Stimulated activated CD4-positive, alpha-beta T cell treated with anti-CD3 and anti-CD28 coated beads, TNF-alpha, amount 100 ng/mL, for 1 hour (primary cell): ENCODE data around the gene ACTR1B.
"Not testable (repeated sequence)": the region's sequence is repeated elsewhere in the genome, so short reads cannot be mapped to it uniquely, and the experiment has no call there.

ENCODE experiments used
- DNase-seq, 3 donors: peaks; one replicate each; pipeline ENCODE4 v3.0.0-alpha.2; 2020; ENCODE audit warnings: low read depth in 3 of 3, low spot score in 1 of 3

ACTR1B gene

DNA sequence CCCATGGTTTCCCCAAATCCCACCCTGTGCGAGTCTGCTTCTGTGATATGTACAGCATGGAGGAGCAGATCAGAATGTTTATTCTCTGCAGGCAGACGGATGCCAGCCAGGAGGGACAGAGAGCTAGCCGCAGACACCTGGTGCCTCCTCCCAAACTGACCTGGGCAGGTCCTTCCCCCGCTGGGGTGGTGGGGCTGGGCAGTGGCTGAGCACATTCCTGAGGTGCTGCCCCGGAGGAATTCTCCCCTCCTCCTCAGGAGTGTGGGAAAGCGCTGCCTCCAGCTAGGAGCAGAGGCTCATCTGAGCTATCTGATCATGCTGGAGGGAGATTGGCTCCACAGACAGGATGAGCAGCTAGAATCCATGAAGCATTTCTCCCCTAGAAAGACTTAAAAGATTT, 27.3 kb upstream of the ACTR1B start:
- DNase-seq: no peak

DNA sequence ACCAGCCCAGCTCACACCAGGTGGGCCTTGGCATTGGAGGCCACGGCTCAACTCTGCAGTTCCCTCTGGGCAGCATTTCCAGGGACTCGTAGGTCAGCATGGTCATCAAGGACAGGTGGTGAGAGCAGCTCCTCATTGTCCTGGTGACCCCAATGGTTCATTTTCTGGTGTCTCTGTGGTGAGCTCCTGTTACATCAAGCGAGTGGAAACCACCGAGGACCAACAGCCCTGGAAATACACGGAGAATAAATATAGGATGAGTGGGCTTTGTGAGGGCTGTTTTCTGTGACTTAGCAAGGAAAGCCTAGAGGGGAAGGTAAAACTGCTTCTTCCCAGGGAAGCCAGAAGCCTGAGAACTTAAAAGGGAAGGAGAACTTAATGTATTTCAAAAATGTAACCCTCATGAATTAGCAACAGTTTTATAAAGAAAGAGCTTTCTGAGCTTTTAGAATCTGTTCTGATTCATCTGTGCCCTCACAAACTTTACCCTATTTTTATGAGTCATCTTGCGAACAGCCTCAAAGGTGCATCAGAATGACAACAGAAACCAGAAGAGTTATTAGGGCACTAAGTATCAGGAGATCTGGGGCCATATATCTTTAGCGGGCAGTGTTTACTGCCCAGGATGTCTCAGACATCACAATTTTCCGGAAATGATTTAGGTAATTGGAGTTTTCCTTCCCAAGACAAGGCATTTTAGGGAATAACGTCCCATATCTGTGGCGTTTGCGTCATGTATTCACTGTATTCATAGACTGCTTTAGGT, 24.4 kb upstream of the ACTR1B start:
- DNase-seq: no peak

DNA sequence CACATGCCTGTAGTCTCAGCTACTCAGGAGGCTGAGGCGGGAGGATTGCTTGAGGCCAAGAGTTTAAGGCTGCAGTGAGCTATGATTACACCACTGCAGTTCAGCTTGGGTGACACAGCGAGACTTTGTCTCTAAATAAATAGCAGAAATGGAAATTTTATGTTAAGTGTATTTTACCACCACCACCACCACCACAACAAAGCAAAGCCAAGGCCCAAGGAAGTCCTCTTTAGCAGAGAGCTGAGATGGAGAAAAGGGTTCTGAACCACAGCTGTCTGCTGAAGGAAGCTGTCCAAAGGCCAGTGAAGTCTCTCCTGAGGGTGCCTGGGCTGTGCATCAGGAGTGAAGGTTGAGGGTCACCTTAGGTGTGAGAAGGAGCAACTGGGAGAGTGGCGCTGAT, 23.4 kb upstream of the ACTR1B start:
- not testable (repeated sequence) for DNase-seq

DNA sequence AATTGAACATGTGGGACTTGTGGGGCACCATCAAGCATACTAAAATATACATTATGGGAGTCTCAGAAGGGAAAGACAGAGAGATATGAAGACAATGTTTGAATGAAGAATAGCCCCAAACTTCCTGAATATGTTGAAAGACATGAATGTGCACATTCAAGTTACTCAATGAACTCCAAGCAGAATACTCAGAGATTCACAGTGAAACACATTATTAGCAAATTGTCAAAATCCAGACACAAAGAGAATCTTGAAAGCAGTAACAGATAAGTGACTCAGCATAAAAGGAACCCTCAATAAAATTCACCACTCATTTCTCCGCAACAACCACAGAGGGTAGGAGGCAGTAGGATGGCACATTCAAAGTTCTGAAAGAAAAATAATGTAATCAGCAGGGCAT, 14.5 kb upstream of the ACTR1B start:
- no peak for DNase-seq

DNA sequence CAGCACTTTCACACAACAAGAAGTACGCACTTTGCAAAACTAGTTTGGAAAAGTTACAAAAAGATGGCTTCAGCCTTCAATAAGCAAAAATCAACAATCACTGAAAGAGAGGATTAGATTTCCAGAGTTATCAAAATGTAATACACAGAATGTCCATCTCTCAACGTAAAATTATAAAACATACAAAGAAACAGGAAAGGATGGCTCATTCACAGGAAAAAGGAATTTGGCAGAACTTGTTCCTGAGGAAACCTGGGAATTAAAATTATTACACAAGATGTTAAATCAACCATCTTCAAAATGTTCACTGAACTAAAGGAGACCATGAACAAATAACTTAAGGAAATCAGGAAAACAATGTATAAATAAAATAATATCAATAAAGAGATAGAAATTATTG, 13.6 kb upstream of the ACTR1B start:
- DNase-seq: no peak

DNA sequence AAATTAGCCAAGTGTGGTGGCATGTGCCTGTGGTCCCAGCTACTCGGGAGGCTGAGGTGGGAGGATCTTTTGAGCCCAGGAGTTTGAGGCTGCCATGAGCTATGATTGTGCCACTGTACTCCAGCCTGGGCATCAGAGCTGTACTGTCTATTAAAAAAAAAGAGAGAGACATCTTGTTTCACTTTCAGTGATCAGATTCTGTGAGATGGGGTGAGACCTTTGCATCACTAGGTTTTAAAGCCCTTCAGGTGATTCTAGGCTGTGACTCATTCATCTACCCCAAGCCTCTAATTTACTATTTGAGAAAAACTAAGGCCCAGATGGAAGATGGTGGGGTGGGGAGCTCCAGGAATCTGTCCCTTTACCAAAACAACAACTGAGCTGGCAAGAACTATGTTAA, 12.8 kb upstream of the ACTR1B start:
- DNase-seq: no peak

DNA sequence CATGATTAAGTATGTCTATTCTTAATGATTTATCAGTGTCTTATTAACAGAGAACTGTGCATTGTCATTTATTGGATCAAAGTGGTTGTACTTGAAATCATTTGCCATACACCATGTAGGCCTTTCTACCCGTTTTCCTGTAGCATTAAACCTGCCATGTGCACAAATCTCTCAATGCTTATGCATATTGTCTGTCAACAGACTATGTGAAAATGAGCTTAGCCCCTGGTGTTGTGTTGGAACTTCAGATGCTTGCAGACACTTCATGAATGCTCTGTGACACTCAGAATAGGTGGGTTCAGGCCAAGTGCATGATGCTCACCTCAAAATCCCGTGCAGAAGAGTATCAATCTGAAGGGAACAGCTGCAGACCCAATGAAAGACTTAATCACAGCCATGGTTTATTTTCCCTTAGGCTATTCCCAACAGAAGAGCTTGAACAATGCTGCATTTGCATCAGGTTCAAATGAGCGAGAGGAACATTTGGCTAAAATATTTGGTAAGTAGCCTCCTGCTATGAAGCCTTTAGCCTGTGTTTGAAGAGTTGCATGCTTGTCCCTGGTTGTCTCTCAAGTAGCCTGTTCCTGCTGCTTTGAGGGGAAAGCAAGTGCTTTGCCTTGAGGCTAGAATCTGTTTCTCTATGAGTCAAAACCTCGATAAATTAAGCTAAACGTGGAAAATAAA, 11.7 kb upstream of the ACTR1B start:
- DNase-seq: no peak

DNA sequence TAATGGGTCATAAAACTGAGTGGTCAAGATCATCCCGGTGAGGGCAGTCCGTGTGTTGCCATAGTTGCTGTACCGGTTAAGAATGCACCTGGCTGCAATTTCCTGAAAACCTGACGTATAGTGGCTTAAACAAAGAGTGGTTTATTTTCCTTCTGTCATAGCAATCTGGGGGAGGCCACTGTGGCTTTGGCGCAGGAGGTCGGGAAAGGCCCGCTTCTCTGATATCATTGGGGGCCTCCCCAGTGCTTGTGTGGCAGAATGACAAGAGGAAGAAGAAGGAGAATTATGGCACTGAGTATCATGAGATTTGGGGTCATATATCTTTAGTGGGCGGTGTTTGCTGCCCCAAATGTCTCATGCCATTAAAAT, 10.1 kb upstream of the ACTR1B start:
- no peak for DNase-seq

DNA sequence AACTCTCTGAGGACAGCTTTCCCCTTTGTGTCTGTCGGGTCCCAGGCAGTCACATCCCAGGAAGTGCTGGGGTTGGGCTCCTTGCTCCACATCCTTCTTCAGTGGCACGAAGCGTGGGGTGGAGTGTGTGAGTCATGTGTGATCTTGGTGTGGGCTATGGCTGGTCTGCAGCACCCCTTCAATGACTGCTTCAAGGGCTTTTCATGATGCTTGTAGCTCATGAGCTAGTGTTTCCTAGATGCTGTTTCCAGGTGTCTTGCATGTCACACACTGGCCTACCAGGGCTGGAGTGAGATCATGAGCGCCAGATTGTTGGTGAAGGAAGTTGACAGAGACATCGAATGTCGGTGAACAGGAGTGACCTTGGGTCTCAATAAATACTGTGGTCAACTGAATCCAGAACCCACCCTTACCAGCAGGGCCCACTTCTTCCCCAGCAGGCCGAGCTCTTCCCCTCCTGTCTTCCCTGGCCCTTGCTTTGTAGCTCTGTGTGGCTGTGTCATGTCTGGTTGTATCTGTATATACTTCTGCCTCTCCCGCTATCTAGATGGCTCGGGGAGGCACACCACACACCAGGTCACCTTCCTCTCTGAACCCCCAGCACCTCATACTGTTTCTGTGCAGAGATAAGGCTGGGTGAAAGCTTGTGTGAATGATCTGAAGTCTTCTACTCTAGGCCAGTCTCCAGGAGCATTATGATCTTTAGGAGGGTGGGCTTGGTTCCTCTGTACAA, 9.5 kb upstream of the ACTR1B start:
- DNase-seq: no peak

DNA sequence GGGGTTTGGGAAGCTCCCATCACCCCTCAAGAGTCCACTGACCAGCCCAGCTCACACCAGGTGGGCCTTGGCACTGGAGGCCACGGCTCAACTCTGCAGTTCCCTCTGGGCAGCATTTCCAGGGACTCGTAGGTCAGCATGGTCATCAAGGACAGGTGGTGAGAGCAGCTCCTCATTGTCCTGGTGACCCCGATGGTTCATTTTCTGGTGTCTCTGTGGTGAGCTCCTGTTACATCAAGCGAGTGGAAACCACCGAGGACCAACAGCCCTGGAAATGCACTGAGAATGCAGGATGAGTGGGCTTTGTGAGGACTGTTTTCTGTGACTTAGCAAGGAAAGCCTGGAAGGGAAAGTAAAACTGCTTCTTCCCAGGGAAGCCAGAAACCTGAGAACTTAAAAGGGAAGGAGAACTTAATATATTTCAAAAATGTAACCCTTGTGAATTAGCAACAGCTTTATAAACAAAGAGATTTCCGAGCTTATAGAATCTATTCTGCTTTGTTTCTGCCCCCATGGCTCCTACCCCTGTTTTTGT, 8.8 kb upstream of the ACTR1B start:
- not testable (repeated sequence) for DNase-seq

DNA sequence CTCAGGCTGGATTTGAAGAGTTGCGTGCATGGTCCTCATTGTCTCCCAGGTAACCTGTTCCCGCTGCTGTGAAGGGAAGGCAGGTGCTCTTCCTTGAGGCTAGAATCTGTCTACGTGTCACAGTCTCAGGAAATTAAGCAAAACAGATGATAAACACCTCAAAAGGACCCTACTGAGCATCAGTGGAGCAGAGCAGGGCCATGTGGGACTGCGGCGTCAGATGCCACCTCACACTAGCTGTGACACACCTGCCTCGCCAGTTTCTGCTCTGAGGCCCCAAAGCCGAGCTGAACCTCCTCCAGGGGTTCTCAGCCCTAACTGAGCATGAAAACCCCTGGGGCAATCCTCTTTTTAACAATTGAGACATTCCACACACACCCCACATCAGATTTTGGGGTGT, 7.7 kb upstream of the ACTR1B start:
- DNase-seq: no peak

DNA sequence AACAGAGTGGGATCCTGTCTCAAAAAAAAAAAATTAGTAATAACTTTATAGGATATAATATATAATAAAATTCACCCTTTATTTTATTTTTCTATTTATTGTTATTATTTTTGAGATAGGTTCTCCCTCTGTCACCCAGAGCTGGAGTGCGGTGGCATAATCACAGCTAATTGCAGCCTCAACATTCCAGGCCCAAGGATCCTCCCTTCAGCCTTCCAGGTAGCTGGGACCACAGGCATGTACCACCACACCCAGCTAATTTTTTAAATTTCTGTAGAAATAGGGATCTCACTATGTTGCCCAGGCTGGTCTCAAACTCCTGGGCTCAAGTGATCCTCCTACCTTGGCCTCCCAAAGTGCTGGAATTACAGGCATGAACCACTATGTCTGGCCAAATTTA, 6.6 kb upstream of the ACTR1B start:
- no peak for DNase-seq

DNA sequence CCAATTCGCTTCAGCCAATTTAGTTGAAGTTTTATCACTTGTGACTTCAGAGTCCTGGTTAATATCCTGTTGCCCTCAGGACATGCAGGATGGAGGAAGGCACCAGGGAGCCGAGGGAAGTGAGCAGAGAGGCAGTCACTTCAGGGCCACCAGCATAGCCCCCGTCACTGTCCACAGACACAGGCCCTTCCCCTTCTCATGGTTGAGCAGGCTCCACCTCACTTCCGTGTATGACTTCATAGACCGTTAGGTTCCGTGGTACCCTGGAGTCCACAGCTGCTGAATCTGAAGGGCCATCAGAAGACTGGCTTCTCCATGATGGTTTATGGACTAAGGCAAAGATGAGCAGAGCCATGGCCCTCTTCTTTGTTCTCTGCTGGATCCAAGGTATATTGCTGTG, 5.6 kb upstream of the ACTR1B start, which contains the start of gene C2orf92:
TSS of gene C2orf92 (plus strand) at position 266 of the 400 bp plus-strand sequence. CDS start at position 342, 76 bp downstream.
- DNase-seq: no peak

DNA sequence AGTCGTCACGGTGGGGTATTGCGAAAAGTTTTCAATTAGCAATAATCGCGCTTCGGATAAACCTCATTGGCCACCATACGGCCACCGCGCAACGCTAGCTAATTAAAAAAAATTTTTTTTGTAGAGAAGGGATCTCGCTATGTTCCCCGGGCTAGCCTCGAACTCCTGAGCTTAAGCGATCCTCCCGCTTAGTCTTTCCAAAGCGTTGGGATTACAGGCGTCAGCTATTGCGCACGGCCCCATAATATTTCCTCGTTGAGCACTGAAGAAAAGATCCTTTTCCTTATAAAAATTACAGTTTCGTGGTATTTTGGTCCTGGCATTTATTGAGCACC, 759 bp upstream of the ACTR1B start:
- DNase-seq: no peak

DNA sequence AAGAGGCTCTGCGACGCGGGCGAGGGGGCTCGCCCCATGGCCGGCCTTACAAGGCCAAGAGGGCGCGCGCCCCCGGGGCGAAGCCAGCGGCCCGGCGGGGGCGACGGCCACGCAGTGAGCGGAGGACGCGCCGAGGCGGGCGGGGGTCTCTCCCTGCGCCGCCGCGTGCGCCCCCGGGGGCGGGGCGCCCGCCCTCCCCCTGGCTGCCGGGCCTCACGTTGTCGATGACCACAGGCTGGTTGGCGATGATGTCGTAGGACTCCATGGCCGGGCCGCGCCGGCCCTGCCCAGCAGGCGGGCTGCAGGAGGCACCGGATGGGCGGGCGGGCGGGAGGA, 250 bp downstream of the ACTR1B start:
- DNase-seq: no peak

DNA sequence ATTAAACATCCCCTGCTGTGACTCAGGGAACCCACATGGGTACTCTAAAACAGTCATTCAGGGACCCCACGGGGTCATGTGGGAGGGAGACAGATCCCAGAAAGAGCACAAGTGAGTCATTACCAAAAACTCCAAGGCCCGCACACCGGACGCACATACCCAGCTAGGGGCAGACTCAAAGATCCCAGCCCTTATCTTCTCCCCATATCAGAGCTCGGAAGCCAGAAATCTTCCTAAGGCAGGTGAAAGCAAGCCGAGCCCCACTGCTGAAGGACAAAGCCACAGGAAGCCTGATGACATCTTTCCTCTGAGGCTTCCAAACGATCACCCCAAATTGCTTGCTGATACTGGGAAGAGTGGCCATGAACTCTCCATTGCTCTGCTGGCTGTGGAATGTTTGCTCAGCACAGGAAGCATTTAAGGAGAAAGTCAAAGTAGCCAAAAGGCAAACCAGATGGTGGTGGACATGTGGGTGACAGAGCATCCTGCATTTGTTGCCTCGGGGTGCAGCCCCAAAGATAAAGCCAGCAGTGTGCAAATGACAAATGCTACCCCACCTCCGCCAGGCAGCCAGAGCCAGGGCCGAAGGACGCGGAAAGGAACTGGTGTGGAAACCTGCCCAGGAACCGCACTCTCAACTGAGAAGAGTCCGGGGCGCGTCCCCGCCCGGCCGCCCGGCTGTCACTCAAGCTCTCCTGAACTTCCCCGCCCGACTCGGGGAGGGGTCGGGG, 784 bp downstream of the ACTR1B start:
- DNase-seq: peak; percentile 35 to 56 (median 40)

DNA sequence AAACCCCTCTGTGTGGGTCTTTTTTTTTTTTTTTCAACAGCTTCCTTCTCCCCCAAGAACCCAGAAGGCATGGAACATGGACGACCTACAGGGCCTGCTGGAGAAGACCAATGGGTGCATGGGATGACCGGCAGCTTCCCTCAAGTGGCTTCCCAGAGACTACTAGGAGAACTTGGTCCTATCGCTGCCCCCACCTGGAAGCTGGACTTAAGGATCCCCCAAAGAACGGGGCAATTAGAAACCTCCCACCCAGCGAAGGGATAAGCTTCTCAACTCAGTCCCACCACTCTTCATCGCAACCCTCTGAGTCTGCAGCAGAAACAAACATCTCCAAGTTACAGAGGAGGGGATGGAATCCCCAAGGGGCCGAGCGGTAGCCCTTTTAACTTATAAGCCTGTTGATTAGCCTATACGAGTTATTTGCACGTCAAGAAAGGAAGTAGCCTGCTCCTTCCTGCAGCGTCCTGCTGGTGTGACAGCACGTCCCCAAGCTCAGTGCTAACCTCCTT, 1.4 kb downstream of the ACTR1B start:
- no peak for DNase-seq

DNA sequence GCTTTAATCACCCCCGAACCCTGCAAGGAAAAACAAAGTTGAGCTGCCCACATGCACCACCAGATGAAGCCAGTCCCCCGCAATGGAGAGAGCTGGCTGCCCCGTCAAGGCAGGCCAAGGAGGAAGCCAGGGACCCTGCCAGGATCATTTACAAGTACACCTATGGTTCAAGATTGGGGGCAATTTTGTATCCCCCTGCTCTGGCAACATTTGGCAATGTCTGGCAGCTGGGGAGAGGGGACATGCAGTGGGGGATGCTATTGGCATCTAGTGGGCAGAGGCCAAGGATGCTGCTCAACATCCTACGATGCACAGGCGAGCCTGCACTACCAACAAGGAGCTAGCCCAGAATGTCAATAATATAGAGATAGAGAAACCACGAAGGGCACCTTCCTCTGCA, 1.9 kb downstream of the ACTR1B start:
- no peak for DNase-seq

DNA sequence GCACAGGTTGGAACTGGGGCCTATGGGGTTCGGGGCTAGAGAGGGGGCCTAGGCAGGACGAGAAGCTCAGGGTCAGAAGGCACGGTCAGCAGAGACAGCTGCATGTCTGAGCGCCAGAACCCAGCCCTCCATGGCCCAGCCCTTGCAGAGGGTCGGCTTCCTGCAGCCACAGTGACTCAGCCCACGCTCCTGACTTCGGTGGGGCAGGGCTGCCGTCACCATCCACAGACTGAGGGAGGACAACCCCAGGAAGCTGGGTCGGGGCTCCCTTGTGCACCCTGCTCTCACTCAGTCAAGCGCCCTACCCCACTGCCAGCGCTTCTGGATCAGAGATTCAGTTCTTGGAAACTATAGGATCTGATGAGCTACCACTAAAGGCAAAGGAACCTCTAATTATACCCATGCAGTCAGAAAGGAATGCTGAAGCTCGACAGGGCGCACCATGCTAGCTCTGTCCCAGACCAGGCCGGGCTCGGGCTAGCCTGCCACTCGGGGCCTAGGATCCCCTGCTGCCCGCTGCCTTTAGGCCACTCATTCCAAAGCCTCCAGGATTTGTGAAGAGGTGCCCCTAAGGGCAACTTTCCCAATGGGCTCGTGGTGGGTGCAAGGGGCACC, 3.0 kb downstream of the ACTR1B start:
- no peak for DNase-seq

DNA sequence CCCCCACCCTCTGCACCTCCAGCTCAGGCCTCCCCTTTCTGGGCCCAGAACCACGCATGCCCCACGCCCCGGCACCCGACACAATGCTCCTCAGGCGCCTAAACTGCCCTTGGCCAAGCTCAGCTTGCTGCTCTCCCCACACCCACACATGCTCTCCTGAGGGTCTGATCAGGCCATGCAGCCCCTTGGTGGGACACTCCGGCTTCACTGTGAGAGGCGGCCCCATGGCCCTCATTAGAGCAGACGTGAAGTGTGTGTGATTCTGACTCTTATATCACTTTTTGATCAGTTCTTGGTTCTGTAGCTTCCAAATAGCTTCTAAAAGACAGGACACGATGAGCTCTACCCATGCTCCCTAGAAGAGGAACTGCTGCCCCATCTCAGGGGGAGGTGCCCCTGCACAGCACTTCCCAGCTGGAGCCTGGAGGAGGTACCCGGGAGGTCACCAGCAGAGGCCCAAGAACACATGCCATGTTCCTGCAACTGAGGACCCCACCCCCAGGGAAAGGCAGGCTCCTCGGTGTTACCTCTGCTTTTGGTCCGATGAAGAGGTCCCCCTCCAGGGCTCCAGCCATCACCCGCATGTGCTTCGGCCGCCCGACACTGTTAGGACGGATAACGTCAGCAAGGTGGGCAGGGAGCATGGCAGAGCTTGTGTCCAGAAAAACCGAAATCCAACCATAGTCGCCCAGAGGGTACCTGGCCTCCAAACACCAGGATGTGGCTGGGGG, 3.6 kb downstream of the ACTR1B start:
- DNase-seq: no peak
